ENCODE results near the gene ABCA9.
"Not testable (repeated sequence)": the region's sequence is repeated elsewhere in the genome, so short reads cannot be mapped to it uniquely, and the experiment has no call there.

The ABCA9 gene

GRCh38 chr17:68957944-68958343 lies 102.8 kb downstream of the ABCA9 start:
- DNase-seq (ENCODE audit: low read depth in 1 of 2, low spot score in 1 of 2) = no peak

- no peak for DNase-seq (ENCODE audit: low read depth in 1 of 2, low spot score in 1 of 2)
Measured at GRCh38 chr17:68955181-68955841, 105.4 kb downstream of the ABCA9 start, which contains the start of gene ABCA8. Gene ABCA8, minus strand, starts transcription at chr17:68955392. Its CDS starts 13,358 bp downstream, at chr17:68942034.

- no peak for DNase-seq (ENCODE audit: low read depth in 1 of 2, low spot score in 1 of 2)
Measured at GRCh38 chr17:68954146-68954896, 106.4 kb downstream of the ABCA9 start.

GRCh38 chr17:68953340-68953997 lies 107.3 kb downstream of the ABCA9 start:
- no peak for DNase-seq (ENCODE audit: low read depth in 1 of 2, low spot score in 1 of 2)

- DNase-seq (ENCODE audit: low read depth in 1 of 2, low spot score in 1 of 2) = no peak
Measured at GRCh38 chr17:68950725-68951124, 110.0 kb downstream of the ABCA9 start.

DNA sequence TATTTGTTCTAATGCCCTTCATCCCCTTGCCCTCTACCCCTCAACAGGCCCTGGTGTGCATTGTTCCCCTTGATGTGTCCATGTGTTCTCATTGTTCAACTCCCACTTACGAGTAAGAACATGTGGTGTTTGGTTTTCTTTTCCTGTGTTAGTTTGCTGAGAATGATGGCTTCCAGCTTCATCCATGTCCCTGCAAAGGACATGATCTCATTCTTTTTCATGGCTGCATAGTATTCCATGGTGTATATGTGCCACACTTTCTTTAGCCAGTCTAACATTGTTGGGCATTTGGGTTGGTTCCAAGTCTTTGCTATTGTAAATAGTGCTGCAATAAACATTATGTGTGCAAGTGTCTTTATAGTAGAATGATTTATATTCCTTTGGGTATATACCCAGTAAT lies 112.9 kb downstream of the ABCA9 start:
- not testable (repeated sequence) for DNase-seq (ENCODE audit: low read depth in 1 of 2, low spot score in 1 of 2)

DNA sequence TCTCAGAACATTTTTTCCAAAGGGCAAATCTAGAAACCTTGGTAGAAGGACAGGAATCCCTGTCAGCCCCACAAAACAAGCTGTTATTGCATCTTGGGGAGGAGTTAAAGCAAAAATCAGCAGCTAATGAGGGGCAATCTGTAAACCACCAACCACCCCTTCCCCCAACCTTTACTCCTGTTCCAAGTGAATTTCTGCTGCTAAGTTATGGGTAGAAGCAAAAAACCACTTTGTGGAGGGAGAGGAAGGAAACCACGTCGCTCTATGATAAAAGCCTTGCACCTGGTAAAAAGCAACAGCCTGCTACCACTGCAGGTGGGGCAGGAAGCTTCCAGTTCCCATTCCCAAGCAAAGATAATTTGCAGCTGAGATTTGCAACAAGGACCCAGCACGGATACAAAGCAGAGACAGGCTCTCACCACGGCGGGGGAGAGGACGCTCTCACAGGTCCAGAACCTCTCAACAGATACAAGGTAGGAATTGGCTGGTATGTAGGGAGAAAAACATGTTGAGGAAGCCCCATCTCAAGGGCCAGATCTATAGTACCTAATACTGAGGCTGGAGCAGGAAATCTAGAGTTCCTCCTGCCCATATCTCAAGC lies 116.2 kb downstream of the ABCA9 start:
- no peak for DNase-seq (ENCODE audit: low read depth in 1 of 2, low spot score in 1 of 2)

DNA sequence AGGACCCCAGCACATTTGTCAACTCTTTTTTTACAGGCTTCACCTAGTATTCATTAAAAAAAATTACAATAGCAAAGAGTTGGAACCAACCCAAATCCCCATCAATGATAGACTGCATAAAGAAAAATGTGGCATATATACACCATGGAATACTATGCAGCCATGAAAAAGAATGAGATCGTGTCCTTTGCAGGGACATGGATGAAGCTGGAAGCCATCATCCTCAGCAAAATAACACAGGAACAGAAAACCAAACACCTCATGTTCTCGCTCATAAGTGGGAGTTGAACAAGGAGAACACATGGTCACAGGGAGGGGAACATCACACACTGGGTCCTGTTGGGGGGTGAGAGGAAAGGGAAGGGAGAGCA lies 116.9 kb downstream of the ABCA9 start:
- not testable (repeated sequence) for DNase-seq (ENCODE audit: low read depth in 1 of 2, low spot score in 1 of 2)

DNA sequence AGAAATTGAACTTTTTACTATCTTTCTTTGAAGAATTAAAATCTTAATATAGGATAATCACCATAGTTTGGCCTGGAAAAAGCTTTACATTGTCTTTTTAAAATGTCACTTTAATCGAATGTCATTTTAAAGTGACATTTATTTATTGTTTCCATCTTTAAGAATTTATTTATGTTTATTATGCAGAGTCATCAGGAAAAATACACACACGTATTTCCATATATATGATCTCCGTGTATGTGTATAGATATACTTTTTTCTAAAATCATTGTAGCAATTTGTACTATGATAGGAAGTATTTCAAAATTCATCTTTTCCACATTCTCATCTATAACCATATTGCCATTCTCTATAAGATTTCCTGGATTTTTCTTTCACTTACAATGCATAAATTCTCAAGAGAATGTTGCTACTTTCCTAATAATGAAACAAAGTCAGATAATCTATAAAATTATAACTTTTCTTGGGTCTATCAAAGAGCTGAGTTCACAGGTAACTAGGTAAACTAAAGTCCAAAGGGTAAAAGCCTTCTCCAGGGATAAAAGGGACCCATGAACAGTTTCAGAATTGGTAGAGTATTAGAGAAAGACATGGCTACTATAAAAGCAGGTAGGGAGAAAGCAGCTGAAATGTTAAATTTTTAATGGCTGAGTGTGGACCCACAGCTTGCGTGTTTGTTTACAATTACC lies 117.5 kb downstream of the ABCA9 start:
- no peak for DNase-seq (ENCODE audit: low read depth in 1 of 2, low spot score in 1 of 2)

- no peak for DNase-seq (ENCODE audit: low read depth in 1 of 2, low spot score in 1 of 2)
Measured at GRCh38 chr17:68942389-68942788, 118.3 kb downstream of the ABCA9 start.

DNA sequence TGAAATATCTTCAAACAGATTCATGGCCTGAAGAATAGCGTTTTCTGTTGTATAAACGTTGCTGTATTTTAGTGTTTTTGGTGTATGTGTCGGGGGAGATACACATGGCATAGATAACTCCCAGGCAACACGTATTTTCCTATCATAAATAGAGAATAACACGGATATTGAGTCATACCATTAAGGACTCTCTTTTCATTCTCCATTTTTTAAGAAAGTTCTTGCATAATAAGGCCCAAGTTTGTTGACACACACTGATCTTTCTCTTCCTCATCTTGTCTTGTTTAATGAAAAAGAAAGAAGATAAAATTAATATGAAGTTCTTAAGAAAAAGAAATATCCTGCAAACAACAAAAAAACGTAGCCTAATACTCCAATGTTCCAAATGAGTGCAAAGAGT lies 119.0 kb downstream of the ABCA9 start:
- DNase-seq (ENCODE audit: low read depth in 1 of 2, low spot score in 1 of 2) = no peak

DNA sequence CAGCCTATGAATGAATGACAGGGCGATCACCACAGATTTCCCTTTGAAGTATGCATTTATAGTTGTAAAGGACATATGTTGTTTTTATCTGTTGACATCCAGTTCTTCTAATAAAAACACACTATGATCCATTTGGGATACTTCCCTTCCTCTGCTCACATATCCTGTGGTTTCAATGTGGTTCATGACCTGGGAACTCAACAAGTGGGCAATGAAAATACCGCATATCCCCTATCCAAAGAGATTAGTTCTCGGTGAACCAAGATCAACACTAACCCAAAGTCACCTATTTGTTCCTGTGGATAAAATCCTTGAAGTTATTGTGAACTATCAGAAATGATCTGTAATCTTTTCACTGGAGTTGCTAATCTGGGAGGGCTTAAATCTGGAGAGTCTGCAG lies 121.5 kb downstream of the ABCA9 start:
- DNase-seq (ENCODE audit: low read depth in 1 of 2, low spot score in 1 of 2) = no peak

GRCh38 chr17:68937890-68938514 lies 122.7 kb downstream of the ABCA9 start:
- no peak for DNase-seq (ENCODE audit: low read depth in 1 of 2, low spot score in 1 of 2)

GRCh38 chr17:68927516-68927915 lies 133.2 kb downstream of the ABCA9 start:
- DNase-seq (ENCODE audit: low read depth in 1 of 2, low spot score in 1 of 2) = no peak

DNA sequence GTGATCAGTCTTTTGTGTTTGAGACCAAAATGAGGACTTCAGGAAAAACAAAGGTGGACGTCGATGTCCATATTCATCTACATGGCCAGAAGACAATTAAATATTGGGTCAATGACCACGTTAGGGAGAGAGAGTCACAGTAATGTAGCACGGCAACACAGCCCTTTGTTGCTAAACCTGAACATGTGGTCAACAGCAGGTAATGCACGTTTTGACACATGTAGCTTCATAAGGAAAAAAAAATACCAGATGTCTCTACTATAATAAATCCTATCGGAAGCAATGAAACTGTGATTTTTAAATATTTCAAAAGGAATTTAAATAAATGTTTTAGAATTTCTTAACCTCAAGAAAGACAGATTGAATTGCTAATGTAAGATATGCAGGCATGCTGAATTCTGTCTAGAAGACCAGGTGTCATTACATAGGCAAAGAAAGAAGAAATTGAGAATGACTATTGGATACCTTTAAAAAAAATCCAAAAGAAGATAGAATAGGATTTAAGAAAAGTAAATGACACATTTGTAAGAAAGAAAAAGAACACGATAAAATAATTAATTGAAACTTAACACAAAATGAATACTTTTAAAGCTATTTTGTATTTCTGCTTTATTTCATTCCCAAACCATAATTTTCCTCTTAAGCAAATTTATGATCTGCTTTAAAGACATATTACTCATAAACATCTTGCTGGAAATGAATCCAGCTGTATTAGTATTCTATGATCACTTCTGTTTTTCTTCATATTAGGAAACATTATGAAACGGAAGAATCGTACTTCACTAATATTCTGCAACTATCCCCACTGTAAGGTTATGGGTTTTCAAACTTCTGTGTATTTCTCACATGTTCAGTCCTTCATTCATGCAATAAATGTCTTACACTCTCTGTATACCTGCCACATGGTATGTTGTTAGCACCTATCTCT lies 135.7 kb downstream of the ABCA9 start:
- DNase-seq (ENCODE audit: low read depth in 1 of 2, low spot score in 1 of 2) = no peak
